Erythroblast (primary cell): ENCODE measurements around the gene RAB20.

ENCODE experiments used
- GATA1 ChIP-seq: IDR thresholded peaks from 2 replicates; pipeline ENCODE4 v1.6.1; 2011; ENCODE audit warnings: low read depth, mild to moderate bottlenecking, control low read depth, low read length, moderate library complexity
- POLR2A ChIP-seq: IDR thresholded peaks from 2 replicates; pipeline ENCODE4 v1.6.1; 2011; ENCODE audit warnings: mild to moderate bottlenecking, low read length

DNA sequence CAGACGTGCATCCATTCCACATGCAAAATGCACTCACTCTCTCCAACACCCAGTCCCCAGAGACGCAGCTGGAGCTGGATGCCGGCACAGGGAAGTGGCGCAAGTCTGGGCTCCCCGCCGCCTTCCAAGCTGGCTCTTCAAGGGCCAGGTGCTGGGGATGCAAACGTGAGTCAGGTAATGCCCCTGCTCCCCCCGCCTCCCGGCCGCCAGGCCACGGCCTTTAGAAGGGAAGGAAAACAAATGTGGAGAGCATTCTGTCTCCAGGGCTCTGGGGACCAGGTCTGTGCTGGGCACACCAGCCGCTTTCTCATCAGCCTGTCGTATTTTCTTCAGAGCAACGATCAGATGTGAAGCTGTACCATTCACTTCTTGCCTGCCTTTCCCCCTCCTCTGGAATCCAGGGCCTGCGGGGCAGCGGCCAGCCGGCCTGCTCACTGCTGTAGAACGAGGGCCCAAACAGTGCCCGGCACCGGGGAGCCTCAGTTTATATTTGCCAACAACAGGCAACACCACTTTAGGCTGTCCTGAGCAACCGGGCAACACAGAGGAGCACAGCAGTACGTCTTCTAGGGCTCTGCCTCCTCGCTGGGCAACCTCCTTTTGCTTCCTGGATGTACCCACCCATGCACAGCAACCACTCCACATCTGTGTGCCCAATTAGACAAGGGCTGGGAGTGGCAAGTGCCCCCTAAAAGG lies 3.8 kb downstream of the RAB20 start:
- TF ChIP-seq POLR2A (no peak), GATA1 (no peak)
